Neural cell (in vitro differentiated cells): ENCODE data around the gene CDC42BPB. TPM values are rescaled to one million over a fixed set of nuclear protein-coding genes. Genes with fewer than 3 reads are reported as not detected.

ENCODE experiments used
- H2AFZ ChIP-seq: fragments of 200-600, 300-800 bp; sonication (generic), shearing (Covaris generic); 2 replicates; pipeline ENCODE4 v1.6.0; 2014; ENCODE audit warnings: low read depth, mild to moderate bottlenecking, antibody characterized with exemption, low read length, moderate library complexity
- H3F3A ChIP-seq: fragments of 200-600 bp; shearing (Covaris generic); 2 replicates; pipeline ENCODE4 v1.6.1; 2016; ENCODE audit warnings: mild to moderate bottlenecking, moderate library complexity, mixed read lengths, antibody characterized with exemption, low read length; ENCODE audit not compliant: insufficient read depth, poor library complexity, severe bottlenecking
- H3K27ac ChIP-seq: fragments of 200-600, 300-800 bp; sonication (generic), shearing (Covaris generic); 2 replicates; pipeline ENCODE4 v1.5.1; 2014; ENCODE audit warnings: mild to moderate bottlenecking, low read length, moderate library complexity
- H3K27me3 ChIP-seq: fragments of 300-800, 200-600 bp; sonication (generic), shearing (Covaris generic); 2 replicates; pipeline ENCODE4 v1.6.0; 2014; ENCODE audit warnings: mild to moderate bottlenecking, low read depth, low read length, moderate library complexity; ENCODE audit not compliant: insufficient read depth
- H3K36me3 ChIP-seq: fragments of 300-800, 200-600 bp; sonication (generic), shearing (Covaris generic); 2 replicates; pipeline ENCODE4 v1.5.1; 2014; ENCODE audit warnings: mild to moderate bottlenecking, antibody characterized with exemption, low read length, moderate library complexity; ENCODE audit not compliant: insufficient read depth
- H3K4me2 ChIP-seq: fragments of 300-800, 200-600 bp; sonication (generic), shearing (Covaris generic); 2 replicates; pipeline ENCODE4 v1.6.0; 2014; ENCODE audit warnings: mild to moderate bottlenecking, low read length
- H3K4me3 ChIP-seq: fragments of 300-800, 200-600 bp; sonication (generic), shearing (Covaris generic); 2 replicates; pipeline ENCODE4 v1.5.1; 2014; ENCODE audit warnings: mild to moderate bottlenecking, low read length, moderate library complexity
- H3K79me2 ChIP-seq: fragments of 200-600 bp; shearing (Covaris generic); replicated peaks from 2 replicates; pipeline ENCODE4 v1.6.0; 2014; ENCODE audit warnings: mild to moderate bottlenecking, low read length, moderate library complexity; ENCODE audit not compliant: insufficient read depth
- H3K9ac ChIP-seq: fragments of 300-800, 200-600 bp; sonication (generic), shearing (Covaris generic); 2 replicates; pipeline ENCODE4 v1.6.1; 2016; ENCODE audit warnings: mild to moderate bottlenecking, low read length, mixed read lengths
- H3K9me2 ChIP-seq: fragments of 200-600 bp; shearing (Covaris generic); 2 replicates; pipeline ENCODE4 v1.6.1; 2016; ENCODE audit warnings: mild to moderate bottlenecking, low read length, mixed read lengths; ENCODE audit not compliant: insufficient read depth
- H3K9me3 ChIP-seq: fragments of 200-600, 300-800 bp; sonication (generic), shearing (Covaris generic); 2 replicates; pipeline ENCODE4 v1.6.1; 2016; ENCODE audit warnings: mild to moderate bottlenecking, mixed run types, low read length, moderate library complexity, mixed read lengths
- H4K20me1 ChIP-seq: fragments of 200-600 bp; shearing (Covaris generic); 2 replicates; pipeline ENCODE4 v1.6.1; 2016; ENCODE audit warnings: mild to moderate bottlenecking, mixed run types; ENCODE audit not compliant: insufficient read depth
- CTCF ChIP-seq: fragments of 450-650 bp; IDR thresholded peaks from 2 replicates; pipeline ENCODE4 v1.5.1; 2014; ENCODE audit warnings: antibody characterized with exemption, mild to moderate bottlenecking, moderate library complexity; ENCODE audit not compliant: poor library complexity, severe bottlenecking
- EP300 ChIP-seq: fragments of 450-650 bp; conservative IDR thresholded peaks from 2 replicates; pipeline ENCODE4 v1.6.1; 2014; ENCODE audit warnings: antibody characterized with exemption, mild to moderate bottlenecking, moderate library complexity; ENCODE audit not compliant: poor library complexity, severe bottlenecking
- MXI1 ChIP-seq: fragments of 450-650 bp; conservative IDR thresholded peaks from 2 replicates; pipeline ENCODE4 v1.6.1; 2014; ENCODE audit warnings: antibody characterized with exemption, mild to moderate bottlenecking; ENCODE audit not compliant: poor library complexity, severe bottlenecking
- POLR2AphosphoS5 ChIP-seq: IDR thresholded peaks from 2 replicates; pipeline ENCODE4 v1.6.1; 2012
- REST ChIP-seq: IDR thresholded peaks from 2 replicates; pipeline ENCODE4 v1.6.1; 2012; ENCODE audit warnings: borderline replicate concordance
- SMC3 ChIP-seq: fragments of 450-650 bp; conservative IDR thresholded peaks from 2 replicates; pipeline ENCODE4 v1.6.1; 2014; ENCODE audit warnings: antibody characterized with exemption, mild to moderate bottlenecking, moderate library complexity; ENCODE audit not compliant: poor library complexity
- TAF1 ChIP-seq: IDR thresholded peaks from 2 replicates; pipeline ENCODE4 v1.6.1; 2012; ENCODE audit warnings: low read depth
- polyA plus RNA-seq: library from polyadenylated mRNA; depleted of rRNA; stranded (reverse); fragments of >200 nt; gene quantifications from 2 replicates; pipeline ENCODE4 v1.2.3, GENCODE V29; 2014

Gene CDC42BPB
- polyA plus RNA-seq, 1 donor from 2014 or later: 43.8 TPM

GRCh38 chr14:103093856-103094405, 36.6 kb upstream of the CDC42BPB start:
- no peaks in the 10 kb centered on the region for H3K27me3 ChIP-seq
- H3K36me3 ChIP-seq: no peaks in the 10 kb centered on the region
- H4K20me1 ChIP-seq: no peaks in the 10 kb centered on the region
- H3K4me3 ChIP-seq: no peak overlapping the region
- H3K79me2 ChIP-seq: no peaks in the 10 kb centered on the region
- no peaks in the 10 kb centered on the region for H3K9me3 ChIP-seq
- no peaks in the 10 kb centered on the region for H3F3A ChIP-seq
- H2AFZ ChIP-seq: no peak overlapping the region
- H3K9me2 ChIP-seq: no peaks in the 10 kb centered on the region
- no peak overlapping the region for H3K4me2 ChIP-seq
- H3K9ac ChIP-seq: no peak overlapping the region
- TF ChIP-seq TAF1 (no peak), MXI1 (no peak), SMC3 (no peak)
- no peak overlapping the region for H3K27ac ChIP-seq

GRCh38 chr14:103091883-103092222, 34.5 kb upstream of the CDC42BPB start:
- TF ChIP-seq MXI1: no peak
- TF ChIP-seq EP300: no peak
- TF ChIP-seq TAF1: no peak
- Histone ChIP-seq H4K20me1 (no peaks in the 10 kb centered on the region), H3K27ac (no peak overlapping the region), H3K79me2 (no peaks in the 10 kb centered on the region), H3K27me3 (no peaks in the 10 kb centered on the region), H3K9ac (no peak overlapping the region), H3F3A (no peaks in the 10 kb centered on the region), H3K36me3 (no peaks in the 10 kb centered on the region), H2AFZ (no peak overlapping the region), H3K4me2 (no peak overlapping the region), H3K9me2 (no peaks in the 10 kb centered on the region), H3K9me3 (no peaks in the 10 kb centered on the region), H3K4me3 (no peak overlapping the region)

- no peaks in the 10 kb centered on the region for H4K20me1 ChIP-seq
- H2AFZ ChIP-seq: no peak overlapping the region
- H3K79me2 ChIP-seq: no peaks in the 10 kb centered on the region
- no peak overlapping the region for H3K4me3 ChIP-seq
- H3K9me2 ChIP-seq: no peaks in the 10 kb centered on the region
- H3K4me2 ChIP-seq: no peak overlapping the region
- H3F3A ChIP-seq: no peaks in the 10 kb centered on the region
- H3K36me3 ChIP-seq: no peaks in the 10 kb centered on the region
- no peak overlapping the region for H3K27ac ChIP-seq
- H3K27me3 ChIP-seq: no peaks in the 10 kb centered on the region
- TF ChIP-seq TAF1 (no peak), MXI1 (no peak), CTCF (no peak), REST (no peak), SMC3 (no peak), POLR2AphosphoS5 (no peak)
- no peaks in the 10 kb centered on the region for H3K9me3 ChIP-seq
- H3K9ac ChIP-seq: no peak overlapping the region
These were observed 33.9 kb upstream of the CDC42BPB start for GRCh38 chr14:103091041-103091882.
